ENCODE measurements around the gene DDX54. TPM values are rescaled to one million over a fixed set of nuclear protein-coding genes. Genes with fewer than 3 reads are reported as not detected.
A peak's percentile ranks its signal among the peaks of the same experiment; 100 is the strongest.

The DDX54 gene
- total and polyA plus RNA-seq, 2 of the 8 experiments (the other 6 are each of a cell fraction or from before 2014, with no cell fraction given), result 64.9 to 113 TPM

- H3K9me3 ChIP-seq (ENCODE audit: insufficient read depth in 2 of 2, low read depth in 1 of 2, low read length in 1 of 2), result no peaks in the 10 kb centered on the region
- ChIA-PET CTCF (ENCODE audit: partially characterized antibody) (interaction anchor here (1.1 to 2.5 kb wide), 3 partner anchors 23 to 59 kb away, joined by 5 to 6 read pairs (median 5); no protein-coding TSS in a partner anchor), POLR2A (ENCODE audit: partially characterized antibody) (interaction anchor here (1.1 kb wide), 1 partner anchor 12 kb away, joined by 3 read pairs; no protein-coding TSS in a partner anchor)
- peak overlapping the region; percentile 53; the same call in 1 of the 2 replicates for H4K8ac ChIP-seq (ENCODE audit: extremely low read depth, insufficient read depth, low read length)
- no peaks in the 10 kb centered on the region for H3K36me3 ChIP-seq (ENCODE audit: control insufficient read depth in 2 of 4, insufficient read depth in 4 of 4, low read length in 3 of 4)
- H3K56ac ChIP-seq (replicated peaks; ENCODE audit: insufficient read length, low read depth, low read length), result no peak overlapping the region
- no peak overlapping the region for H3K23ac ChIP-seq (ENCODE audit: insufficient read length)
- no peak overlapping the region for H2BK20ac ChIP-seq (ENCODE audit: low read length)
- no peak overlapping the region for H2AFZ ChIP-seq (ENCODE audit: low read length)
- no peak overlapping the region for H4K5ac ChIP-seq (ENCODE audit: insufficient read length, low read depth, low read length)
- no peak overlapping the region for H3K4ac ChIP-seq (replicated peaks; ENCODE audit: insufficient read length, low read depth, low read length)
- WGBS, 2 experiments (ENCODE audit: extremely low coverage in 1 of 2, insufficient coverage in 1 of 2, insufficient read length in 1 of 2, insufficient replicate concordance in 2 of 2, low coverage in 1 of 2, low lambda C conversion rate in 2 of 2, missing lambda C conversion rate in 1 of 2), result 96% methylated on average over 4 of the region's 4 CpGs; no CpG with 5 or more reads in 1 of the 2 experiments
- no peaks in the 10 kb centered on the region for H3K79me1 ChIP-seq (ENCODE audit: low read depth, low read length)
- no peak overlapping the region for H2BK5ac ChIP-seq (ENCODE audit: low read depth, low read length)
- H4K20me1 ChIP-seq (replicated peaks in 1 of 2; ENCODE audit: control insufficient read depth in 1 of 2, insufficient read depth in 2 of 2, low read length in 2 of 2), result no peaks in the 10 kb centered on the region
- peaks cover 2% of the 10 kb centered on the region; the same call in 1 of the 2 replicates for H3K23me2 ChIP-seq (ENCODE audit: low read depth, low read length)
- no peak for DNase-seq (ENCODE audit: low read depth in 1 of 2, low spot score in 2 of 2)
- no peak overlapping the region for H3K4me2 ChIP-seq (ENCODE audit: insufficient read depth in 1 of 2, low read depth in 2 of 2, low read length in 2 of 2)
- H2BK15ac ChIP-seq (ENCODE audit: low read length), result no peak overlapping the region
- H3K14ac ChIP-seq (ENCODE audit: insufficient read length), result no peak overlapping the region
- no peak overlapping the region for H2AK5ac ChIP-seq (ENCODE audit: low read depth, low read length)
- H3K79me2 ChIP-seq (ENCODE audit: control insufficient read depth in 1 of 2, insufficient read depth in 2 of 2, low read length in 2 of 2), result no peaks in the 10 kb centered on the region
- no peak overlapping the region for H4K91ac ChIP-seq (replicated peaks; ENCODE audit: insufficient read length, low read length)
- H3K4me3 ChIP-seq (ENCODE audit: extremely low read depth in 1 of 4, insufficient read depth in 2 of 4, low read depth in 3 of 4, low read length in 4 of 4), result no peak overlapping the region
- H3K9ac ChIP-seq (replicated peaks in 1 of 4; ENCODE audit: extremely low read depth in 1 of 4, low read depth in 3 of 4, low read length in 3 of 4), result no peak overlapping the region
- H2BK120ac ChIP-seq (replicated peaks; ENCODE audit: low read depth, low read length), result no peak overlapping the region
- no peak for FAIRE-seq
- H3K27ac ChIP-seq (ENCODE audit: low read depth, low read length), result no peak overlapping the region
- H3K4me1 ChIP-seq (replicated peaks in 1 of 4; ENCODE audit: control insufficient read depth in 3 of 4, insufficient read depth in 4 of 4, low read length in 3 of 4), result peaks cover 0 to 3% (median 1%) of the 10 kb centered on the region in 4 experiments; a peak in 2 of 7 replicates
- 0 out of 7 replicates have a peak, but pooled peaks cover 0 to 2% (median 0%) of the 10 kb centered on the region in 4 experiments for H3K27me3 ChIP-seq (replicated peaks in 1 of 4; ENCODE audit: control insufficient read depth in 3 of 4, extremely low read depth in 1 of 4, insufficient read depth in 3 of 4, low read length in 3 of 4)
- no peak overlapping the region for H2BK12ac ChIP-seq (ENCODE audit: low read depth, low read length)
- H3K18ac ChIP-seq (ENCODE audit: extremely low read depth, low read length), result no peak overlapping the region
- TF ChIP-seq EP300 (IDR thresholded peaks at IDR 0.05; ENCODE audit: borderline replicate concordance in 1 of 2, low read depth in 2 of 2, low read length in 2 of 2), result no peak
- TF ChIP-seq FOSL1 (IDR thresholded peaks at IDR 0.05; ENCODE audit: insufficient read depth, low read depth, low read length), result no peak
- TF ChIP-seq HDAC2 (IDR thresholded peaks at IDR 0.05; ENCODE audit: borderline replicate concordance in 1 of 2, low read depth in 2 of 2, low read length in 2 of 2), result peak in 1 of 2 experiments; percentile 46; a peak in 1 of 4 replicates
- no peak for TF ChIP-seq RAD21 (IDR thresholded peaks at IDR 0.05 in 1 of 2, conservative IDR thresholded peaks at IDR 0.05 in 1 of 2; ENCODE audit: low read depth in 2 of 2, low read length in 2 of 2)
- TF ChIP-seq KDM1A (IDR thresholded peaks at IDR 0.05; ENCODE audit: borderline replicate concordance, low read length), result peak; percentile 82; the same call in 1 of the 2 replicates
Measured at GRCh38 chr12:113108308-113108707, 77.0 kb downstream of the DDX54 start.
